PC-9 (cell line): ENCODE data around the gene RIPOR3. TPM values are rescaled to one million over a fixed set of nuclear protein-coding genes. Genes with fewer than 3 reads are reported as not detected.

ENCODE experiments used
- BruUV-seq: library from RNA; stranded (reverse); fragments of 400-500 nt; replicated peaks from 2 replicates; lab custom pipeline; 2021; lab: Mats Ljungman, UMichigan
- CTCF ChIA-PET: fragments of 300-600 bp; sonication (Branson Sonifier 250); formaldehyde crosslinking; loops from one replicate; lab custom pipeline; 2022; ENCODE audit warnings: antibody characterized with exemption; lab: Charles Lee
- POLR2A ChIA-PET: fragments of 300-600 bp; sonication (Branson Sonifier 250); formaldehyde crosslinking; loops from one replicate; lab custom pipeline; 2022; ENCODE audit warnings: antibody characterized with exemption; ENCODE audit not compliant: unreplicated experiment; lab: Charles Lee
- DNase-seq, 2 experiments: peaks; one replicate each; pipeline versions ENCODE4 v3.0.0 to v3.0.0-alpha.2; 2015 to 2022; ENCODE audit warnings: mixed read lengths in 1 of 2
- H2AFZ ChIP-seq: fragments of 200-600 bp; sonication (generic); 2 replicates; pipeline ENCODE4 v1.8.1; 2017; ENCODE audit warnings: antibody characterized with exemption
- H3F3A ChIP-seq: fragments of 200-600 bp; sonication (generic); 2 replicates; pipeline ENCODE4 v1.8.1; 2017; ENCODE audit warnings: antibody characterized with exemption, mild to moderate bottlenecking, low read depth; ENCODE audit not compliant: insufficient read depth
- H3K27ac ChIP-seq: fragments of 200-600 bp; sonication (generic); 2 replicates; pipeline ENCODE4 v1.6.1; 2016; ENCODE audit warnings: mixed run types
- H3K27me3 ChIP-seq: fragments of 200-600 bp; sonication (generic); 2 replicates; pipeline ENCODE4 v1.6.1; 2016; ENCODE audit warnings: low read depth, mixed run types; ENCODE audit not compliant: insufficient read depth
- H3K36me3 ChIP-seq: fragments of 200-600 bp; sonication (generic); 2 replicates; pipeline ENCODE4 v1.6.1; 2016; ENCODE audit warnings: low read depth, mixed run types
- H3K4me1 ChIP-seq: fragments of 200-600 bp; sonication (generic); replicated peaks from 2 replicates; pipeline ENCODE4 v1.6.1; 2016; ENCODE audit warnings: mixed run types; ENCODE audit not compliant: insufficient read depth
- H3K4me2 ChIP-seq: fragments of 200-600 bp; sonication (generic); 2 replicates; pipeline ENCODE4 v1.6.1; 2017; ENCODE audit warnings: mixed run types
- H3K4me3 ChIP-seq: fragments of 200-600 bp; sonication (generic); 2 replicates; pipeline ENCODE4 v1.6.1; 2016; ENCODE audit warnings: mixed run types
- H3K79me2 ChIP-seq: fragments of 200-600 bp; sonication (generic); 2 replicates; pipeline ENCODE4 v1.6.1; 2017; ENCODE audit warnings: low read depth, mixed run types
- H3K9me2 ChIP-seq: fragments of 200-600 bp; sonication (generic); 2 replicates; pipeline ENCODE4 v1.8.1; 2017; ENCODE audit warnings: mild to moderate bottlenecking; ENCODE audit not compliant: insufficient read depth
- H3K9me3 ChIP-seq: fragments of 200-600 bp; sonication (generic); 2 replicates; pipeline ENCODE4 v1.8.1; 2016; ENCODE audit warnings: low read depth; ENCODE audit not compliant: insufficient read depth
- H4K20me1 ChIP-seq: fragments of 200-600 bp; sonication (generic); 2 replicates; pipeline ENCODE4 v1.8.1; 2017; ENCODE audit not compliant: insufficient read depth
- CTCF ChIP-seq: fragments of 200-600 bp; sonication (generic); conservative IDR thresholded peaks from 2 replicates; pipeline ENCODE4 v1.6.1; 2017; ENCODE audit warnings: mixed run types, antibody characterized with exemption, mild to moderate bottlenecking, moderate library complexity
- EZH2 ChIP-seq: fragments of 200-600 bp; sonication (generic); IDR thresholded peaks from 2 replicates; pipeline ENCODE4 v1.8.0; 2017; ENCODE audit warnings: antibody characterized with exemption, low read depth
- intact Hi-C: fragments of 100-400 bp; cut with micrococcal nuclease; formaldehyde crosslinking; loops from one replicate; pipeline ENCODE4 v1.10.0; 2022; ENCODE audit not compliant: unreplicated experiment
- total RNA-seq: library from RNA; stranded (reverse); gene quantifications from 2 replicates; pipeline ENCODE4 v1.2.3, GENCODE V29; 2021

The RIPOR3 gene
- total RNA-seq, 1 experiment from 2014 or later, result 6.3 TPM

- intact Hi-C loops, result no loop called here
- Histone ChIP-seq H3K9me2 (no peaks in the 10 kb centered on the region), H3K4me1 (no peaks in the 10 kb centered on the region), H3F3A (peaks cover 23% of the 10 kb centered on the region; the same call in 1 of the 2 replicates), H4K20me1 (no peaks in the 10 kb centered on the region; the same call in 1 of the 2 replicates), H3K4me2 (no peak overlapping the region), H3K79me2 (no peaks in the 10 kb centered on the region), H3K36me3 (peaks cover 16% of the 10 kb centered on the region), H3K27ac (no peak overlapping the region), H2AFZ (no peak overlapping the region), H3K9me3 (no peaks in the 10 kb centered on the region), H3K27me3 (no peaks in the 10 kb centered on the region), H3K4me3 (no peak overlapping the region)
- ChIA-PET POLR2A (interaction anchor here (0.5 to 0.6 kb wide), 2 partner anchors 48 to 412 kb away, joined by 5 read pairs; no protein-coding TSS in a partner anchor), CTCF (interaction anchor here (0.6 to 0.8 kb wide), 2 partner anchors 9 to 150 kb away, joined by 3 read pairs; no protein-coding TSS in a partner anchor)
- no peak for TF ChIP-seq EZH2
- no peak for TF ChIP-seq CTCF
- BruUV-seq, result no TSS peak
- no peak for DNase-seq
These were observed 113.9 kb downstream of the RIPOR3 start for GRCh38 chr20:50577175-50578018.

GRCh38 chr20:50575865-50576720 is 115.2 kb downstream of the RIPOR3 start:
- intact Hi-C loops, result loop anchor here (1.0 kb wide), 1 partner anchor 390 kb away; no protein-coding TSS in a partner anchor
- no peaks in the 10 kb centered on the region; the same call in 1 of the 2 replicates for H4K20me1 ChIP-seq
- CTCF ChIA-PET, result interaction anchor here (0.5 to 1.1 kb wide), 3 partner anchors 184 to 389 kb away, joined by 3 to 5 read pairs (median 3); no protein-coding TSS in a partner anchor
- H3K27ac ChIP-seq, result no peak overlapping the region
- no peak overlapping the region for H2AFZ ChIP-seq
- peak in 1 of 2 experiments; percentile 60 for DNase-seq
- H3F3A ChIP-seq, result peaks cover 23% of the 10 kb centered on the region; the same call in 1 of the 2 replicates
- no TSS peak for BruUV-seq
- POLR2A ChIA-PET, result interaction anchor here (0.7 kb wide), 1 partner anchor 291 kb away, joined by 3 read pairs; no protein-coding TSS in a partner anchor
- peaks cover 26% of the 10 kb centered on the region for H3K36me3 ChIP-seq
- TF ChIP-seq EZH2 (no peak), CTCF (peak; percentile 81)
- no peaks in the 10 kb centered on the region for H3K9me3 ChIP-seq
- H3K27me3 ChIP-seq, result no peaks in the 10 kb centered on the region
- no peak overlapping the region for H3K4me2 ChIP-seq
- H3K4me1 ChIP-seq, result no peaks in the 10 kb centered on the region
- H3K79me2 ChIP-seq, result peaks cover 3% of the 10 kb centered on the region; the same call in 1 of the 2 replicates
- no peaks in the 10 kb centered on the region for H3K9me2 ChIP-seq
- H3K4me3 ChIP-seq, result no peak overlapping the region

- Histone ChIP-seq H3K27me3 (no peaks in the 10 kb centered on the region), H3K27ac (no peak overlapping the region), H3F3A (peaks cover 23% of the 10 kb centered on the region; the same call in 1 of the 2 replicates), H3K4me2 (no peak overlapping the region), H3K36me3 (peaks cover 22% of the 10 kb centered on the region), H3K9me3 (no peaks in the 10 kb centered on the region), H3K4me1 (no peaks in the 10 kb centered on the region), H2AFZ (no peak overlapping the region), H3K4me3 (no peak overlapping the region), H3K79me2 (peaks cover 8% of the 10 kb centered on the region; the same call in 1 of the 2 replicates), H4K20me1 (no peaks in the 10 kb centered on the region; the same call in none of the 2 replicates), H3K9me2 (no peaks in the 10 kb centered on the region)
- no peak for DNase-seq
- no TSS peak for BruUV-seq
- intact Hi-C loops, result no loop called here
- CTCF ChIA-PET, result interaction anchor here (0.6 kb wide), 1 partner anchor 66 kb away, joined by 12 read pairs; no protein-coding TSS in a partner anchor
- no peak for TF ChIP-seq EZH2
- no peak for TF ChIP-seq CTCF
- POLR2A ChIA-PET, result no interaction called here
These were observed 116.8 kb downstream of the RIPOR3 start for GRCh38 chr20:50574586-50574985.
